HG02870 (cell line): ENCODE data around the gene SVEP1.
"Not testable (repeated sequence)": the region's sequence is repeated elsewhere in the genome, so short reads cannot be mapped to it uniquely, and the experiment has no call there.

Source experiments
- ATAC-seq: cut with Tn5 transposase; IDR thresholded peaks from one replicate; pipeline ENCODE4 v1.9.1; 2021; ENCODE audit warnings: mild to moderate bottlenecking, moderate library complexity; ENCODE audit not compliant: unreplicated experiment

The SVEP1 gene

GRCh38 chr9:110579862-110580219 lies 300 bp upstream of the SVEP1 start:
- ATAC-seq: no peak

- ATAC-seq: no peak
Measured at GRCh38 chr9:110578575-110579033, 937 bp downstream of the SVEP1 start.

GRCh38 chr9:110575945-110576344 lies 3.6 kb downstream of the SVEP1 start:
- ATAC-seq: no peak

GRCh38 chr9:110575169-110575568 lies 4.4 kb downstream of the SVEP1 start:
- ATAC-seq: no peak

- ATAC-seq: no peak
Measured at GRCh38 chr9:110573305-110573704, 6.2 kb downstream of the SVEP1 start.

- ATAC-seq: no peak
Measured at GRCh38 chr9:110571801-110572483, 7.6 kb downstream of the SVEP1 start.

GRCh38 chr9:110566156-110566555 lies 13.4 kb downstream of the SVEP1 start:
- ATAC-seq: no peak

- no peak for ATAC-seq
Measured at GRCh38 chr9:110561826-110562225, 17.7 kb downstream of the SVEP1 start.

GRCh38 chr9:110559869-110560268 lies 19.7 kb downstream of the SVEP1 start:
- ATAC-seq: no peak

GRCh38 chr9:110555551-110556331 lies 23.8 kb downstream of the SVEP1 start:
- no peak for ATAC-seq

- ATAC-seq: no peak
Measured at GRCh38 chr9:110546411-110546871, 33.1 kb downstream of the SVEP1 start.

- no peak for ATAC-seq
Measured at GRCh38 chr9:110545705-110546104, 33.8 kb downstream of the SVEP1 start.

GRCh38 chr9:110543631-110544051 lies 35.9 kb downstream of the SVEP1 start:
- no peak for ATAC-seq

- ATAC-seq: no peak
Measured at GRCh38 chr9:110541950-110542349, 37.6 kb downstream of the SVEP1 start.

- ATAC-seq: no peak
Measured at GRCh38 chr9:110538647-110539041, 40.9 kb downstream of the SVEP1 start.

GRCh38 chr9:110537841-110538646 lies 41.5 kb downstream of the SVEP1 start:
- no peak for ATAC-seq

- no peak for ATAC-seq
Measured at GRCh38 chr9:110536822-110537221, 42.7 kb downstream of the SVEP1 start.

- not testable (repeated sequence) for ATAC-seq
Measured at GRCh38 chr9:110534162-110534561, 45.4 kb downstream of the SVEP1 start.

- no peak for ATAC-seq
Measured at GRCh38 chr9:110532908-110533665, 46.5 kb downstream of the SVEP1 start.

GRCh38 chr9:110531776-110532175 lies 47.8 kb downstream of the SVEP1 start:
- no peak for ATAC-seq

GRCh38 chr9:110531241-110531640 lies 48.3 kb downstream of the SVEP1 start:
- ATAC-seq: not testable (repeated sequence)
